ENCODE results near the gene WWOX. TPM values are rescaled to one million over a fixed set of nuclear protein-coding genes. Genes with fewer than 3 reads are reported as not detected.

WWOX gene
- total and polyA plus RNA-seq, 2 of the 8 experiments (the other 6 are each of a cell fraction or from before 2014, with no cell fraction given): 5.4 to 16.7 TPM

DNA sequence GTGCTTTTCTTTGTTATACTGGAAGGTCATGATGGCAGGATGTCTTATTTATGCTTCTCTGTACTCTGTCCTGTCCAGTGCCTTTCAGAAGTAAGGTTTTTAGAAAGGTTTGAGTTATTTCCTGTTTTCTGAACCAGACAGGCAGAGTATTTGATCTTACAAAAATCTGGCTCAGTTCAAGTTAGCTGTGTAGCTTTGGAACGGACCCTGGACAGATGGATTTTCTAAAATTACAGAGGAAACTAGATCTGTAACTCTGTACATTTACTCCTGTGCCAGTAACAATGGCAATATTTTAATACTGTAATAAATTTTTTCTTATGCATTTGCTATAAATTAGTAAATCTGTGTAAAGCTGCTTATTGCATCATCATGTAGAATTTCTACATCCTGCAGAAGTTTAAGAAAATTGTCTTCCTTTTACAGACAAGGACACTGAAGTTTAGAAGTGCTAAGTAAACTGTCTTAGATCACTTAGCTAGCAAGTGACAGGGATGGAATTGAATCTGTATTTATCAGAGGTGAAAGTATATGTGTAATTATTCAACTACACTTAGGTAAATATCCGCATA, 347.6 kb downstream of the WWOX start:
- Histone ChIP-seq H2AK5ac (ENCODE audit: low read depth, low read length) (no peak overlapping the region), H4K20me1 (replicated peaks in 1 of 2; ENCODE audit: control insufficient read depth in 1 of 2, insufficient read depth in 2 of 2, low read length in 2 of 2) (no peaks in the 10 kb centered on the region), H4K91ac (replicated peaks; ENCODE audit: insufficient read length, low read length) (no peak overlapping the region), H3K23me2 (ENCODE audit: low read depth, low read length) (no peaks in the 10 kb centered on the region), H2BK12ac (ENCODE audit: low read depth, low read length) (no peak overlapping the region), H3K27ac (ENCODE audit: low read depth, low read length) (no peak overlapping the region), H3K56ac (replicated peaks; ENCODE audit: insufficient read length, low read depth, low read length) (no peak overlapping the region), H2BK15ac (ENCODE audit: low read length) (no peak overlapping the region), H3K9ac (replicated peaks in 1 of 4; ENCODE audit: extremely low read depth in 1 of 4, low read depth in 3 of 4, low read length in 3 of 4) (no peak overlapping the region), H3K36me3 (ENCODE audit: control insufficient read depth in 2 of 4, insufficient read depth in 4 of 4, low read length in 3 of 4) (no peaks in the 10 kb centered on the region), H3K23ac (ENCODE audit: insufficient read length) (no peak overlapping the region), H3K4ac (replicated peaks; ENCODE audit: insufficient read length, low read depth, low read length) (no peak overlapping the region), H2BK5ac (ENCODE audit: low read depth, low read length) (no peak overlapping the region), H3K79me2 (ENCODE audit: control insufficient read depth in 1 of 2, insufficient read depth in 2 of 2, low read length in 2 of 2) (no peaks in the 10 kb centered on the region), H3K4me2 (ENCODE audit: insufficient read depth in 1 of 2, low read depth in 2 of 2, low read length in 2 of 2) (no peak overlapping the region), H3K14ac (ENCODE audit: insufficient read length) (no peak overlapping the region), H4K8ac (ENCODE audit: extremely low read depth, insufficient read depth, low read length) (no peak overlapping the region), H2AFZ (ENCODE audit: low read length) (no peak overlapping the region), H2BK20ac (ENCODE audit: low read length) (no peak overlapping the region; the same call in 1 of the 2 replicates), H3K18ac (ENCODE audit: extremely low read depth, low read length) (no peak overlapping the region), H3K27me3 (replicated peaks in 1 of 4; ENCODE audit: control insufficient read depth in 3 of 4, extremely low read depth in 1 of 4, insufficient read depth in 3 of 4, low read length in 3 of 4) (no peaks in the 10 kb centered on the region), H3K4me3 (ENCODE audit: extremely low read depth in 1 of 4, insufficient read depth in 2 of 4, low read depth in 3 of 4, low read length in 4 of 4) (no peak overlapping the region), H3K9me3 (ENCODE audit: insufficient read depth in 2 of 2, low read depth in 1 of 2, low read length in 1 of 2) (no peaks in the 10 kb centered on the region), H4K5ac (ENCODE audit: insufficient read length, low read depth, low read length) (no peak overlapping the region), H3K4me1 (replicated peaks in 1 of 4; ENCODE audit: control insufficient read depth in 3 of 4, insufficient read depth in 4 of 4, low read length in 3 of 4) (peaks cover 0 to 11% (median 3%) of the 10 kb centered on the region in 4 experiments; a peak in 3 of 7 replicates), H2BK120ac (replicated peaks; ENCODE audit: low read depth, low read length) (no peak overlapping the region), H3K79me1 (ENCODE audit: low read depth, low read length) (no peaks in the 10 kb centered on the region)
- 84% methylated on average over 2 of the region's 2 CpGs; no CpG with 5 or more reads in 1 of the 2 experiments for whole genome bisulfite sequencing, 2 experiments (ENCODE audit: extremely low coverage in 1 of 2, insufficient coverage in 1 of 2, insufficient read length in 1 of 2, insufficient replicate concordance in 2 of 2, low coverage in 1 of 2, low lambda C conversion rate in 2 of 2, missing lambda C conversion rate in 1 of 2)
- FAIRE-seq (no peak), DNase-seq (ENCODE audit: low read depth in 1 of 2, low spot score in 2 of 2) (no peak)
- ChIA-PET POLR2A (ENCODE audit: partially characterized antibody) (interaction anchor here (0.7 kb wide), 1 partner anchor 95 kb away, joined by 3 read pairs; no protein-coding TSS in a partner anchor), CTCF (ENCODE audit: partially characterized antibody) (interaction anchor here (0.6 to 2.0 kb wide), 4 partner anchors 9 to 11 kb away, joined by 3 to 6 read pairs (median 4); no protein-coding TSS in a partner anchor)
- 0 out of 2 replicates have a peak, but pooled peaks have one; percentile 34 for TF ChIP-seq CEBPB (IDR thresholded peaks at IDR 0.05; ENCODE audit: low read depth, low read length)
- TF ChIP-seq GTF2F1 (IDR thresholded peaks at IDR 0.05; ENCODE audit: borderline replicate concordance, low read depth, low read length): no peak
- TF ChIP-seq ZNF274 (IDR thresholded peaks at IDR 0.05; ENCODE audit: borderline replicate concordance, extremely low read depth, low read length): no peak
- no peak for TF ChIP-seq BCL11A (IDR thresholded peaks at IDR 0.05; ENCODE audit: low read depth in 2 of 2, low read length in 2 of 2)
- TF ChIP-seq SP4 (IDR thresholded peaks at IDR 0.05; ENCODE audit: low read length): no peak
- no peak for TF ChIP-seq E2F6 (IDR thresholded peaks at IDR 0.05)
- no peak for TF ChIP-seq ASH2L (IDR thresholded peaks at IDR 0.05; ENCODE audit: low read length)
- TF ChIP-seq TCF12 (IDR thresholded peaks at IDR 0.05; ENCODE audit: low read depth, low read length): no peak

Data from H1 (cell line).